Neural crest cell (in vitro differentiated cells): ENCODE results near the gene MLIP. TPM values are rescaled to one million over a fixed set of nuclear protein-coding genes. Genes with fewer than 3 reads are reported as not detected.

Experiments used
- DNase-seq: peaks from one replicate; pipeline ENCODE4 v3.0.0; 2021; ENCODE audit warnings: low read depth, mixed read lengths, low spot score
- H3K27ac Mint-ChIP-seq: one replicate; pipeline ENCODE4 v1.8.0; 2021; ENCODE audit warnings: mild to moderate bottlenecking, mixed read lengths; ENCODE audit not compliant: unreplicated experiment
- H3K27me3 Mint-ChIP-seq: 2 replicates; pipeline ENCODE4 v1.8.0; 2021; ENCODE audit warnings: low read depth, mild to moderate bottlenecking, mixed read lengths
- H3K36me3 Mint-ChIP-seq: 2 replicates; pipeline ENCODE4 v1.8.0; 2021; ENCODE audit warnings: low read depth, mild to moderate bottlenecking, mixed read lengths
- H3K4me1 Mint-ChIP-seq: 2 replicates; pipeline ENCODE4 v1.8.0; 2021; ENCODE audit warnings: mixed read lengths
- H3K4me3 Mint-ChIP-seq: one replicate; pipeline ENCODE4 v1.8.0; 2021; ENCODE audit warnings: mild to moderate bottlenecking, mixed read lengths
- H3K9me3 Mint-ChIP-seq: 2 replicates; pipeline ENCODE4 v1.8.0; 2021; ENCODE audit warnings: mixed read lengths
- CTCF ChIP-seq: fragments of 200-600 bp; sonication (generic); conservative IDR thresholded peaks from 2 replicates; pipeline ENCODE4 v1.5.0; 2021; ENCODE audit warnings: antibody characterized with exemption, mild to moderate bottlenecking
- total RNA-seq: library from RNA; stranded (reverse); gene quantifications from 2 replicates; pipeline ENCODE4 v1.2.1, GENCODE V29; 2021

Gene MLIP
- total RNA-seq, 1 donor from 2014 or later, result not detected

DNA sequence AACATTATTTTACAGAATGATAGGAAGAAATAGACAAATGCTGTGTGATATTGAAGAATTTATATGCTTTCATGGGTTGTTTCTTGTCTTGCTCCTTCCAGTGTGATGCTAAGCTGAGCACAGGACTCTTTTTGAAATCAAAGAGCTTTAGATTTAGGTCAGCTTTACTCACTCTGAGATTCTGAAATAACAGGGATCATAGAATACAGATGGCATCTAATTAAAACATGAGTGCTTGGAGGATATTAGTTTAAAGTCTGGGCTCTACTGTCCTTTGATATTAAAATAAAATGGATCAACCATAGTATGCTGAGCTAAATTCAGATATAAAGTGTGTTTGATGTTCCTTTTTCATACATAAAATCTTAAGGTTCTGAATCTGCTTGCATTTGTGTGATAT, 29.6 kb downstream of the MLIP start:
- H3K36me3 Mint-ChIP-seq, result no peaks in the 10 kb centered on the region
- no peak overlapping the region for H3K4me3 Mint-ChIP-seq
- H3K27me3 Mint-ChIP-seq, result no peaks in the 10 kb centered on the region
- no peak for DNase-seq
- H3K4me1 Mint-ChIP-seq, result no peaks in the 10 kb centered on the region
- TF ChIP-seq CTCF, result no peak
- H3K27ac Mint-ChIP-seq, result no peak overlapping the region
- peaks cover 5% of the 10 kb centered on the region for H3K9me3 Mint-ChIP-seq

- Mint-ChIP-seq H3K27ac (no peak overlapping the region), H3K4me1 (no peaks in the 10 kb centered on the region), H3K9me3 (no peaks in the 10 kb centered on the region), H3K4me3 (no peak overlapping the region), H3K27me3 (no peaks in the 10 kb centered on the region), H3K36me3 (no peaks in the 10 kb centered on the region)
- DNase-seq, result no peak
- no peak for TF ChIP-seq CTCF
Observed at GRCh38 chr6:54142889-54143519, 31.8 kb downstream of the MLIP start.

DNA sequence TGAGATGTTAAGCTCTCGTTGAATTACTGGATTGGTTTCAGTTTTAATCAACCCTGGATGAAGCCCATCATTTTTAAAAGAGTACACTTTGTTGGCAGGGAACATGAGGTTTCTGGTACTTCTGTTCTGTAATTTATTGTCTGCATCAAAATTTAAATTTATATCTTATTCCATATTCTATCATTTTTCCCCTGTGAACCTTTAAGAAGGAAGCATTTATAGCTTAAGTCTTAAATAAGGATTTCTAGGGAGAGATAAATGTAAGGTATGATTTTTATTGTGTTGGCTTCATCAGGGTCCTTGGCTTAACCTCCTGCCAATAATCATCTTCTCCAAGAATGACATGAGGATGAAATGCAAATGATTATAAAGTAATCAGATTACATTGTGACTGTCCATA, 40.6 kb downstream of the MLIP start:
- Mint-ChIP-seq H3K4me1 (peaks cover 3% of the 10 kb centered on the region), H3K9me3 (peaks cover 4% of the 10 kb centered on the region), H3K27ac (no peak overlapping the region), H3K4me3 (no peak overlapping the region), H3K36me3 (no peaks in the 10 kb centered on the region), H3K27me3 (no peaks in the 10 kb centered on the region)
- no peak for DNase-seq
- no peak for TF ChIP-seq CTCF

DNA sequence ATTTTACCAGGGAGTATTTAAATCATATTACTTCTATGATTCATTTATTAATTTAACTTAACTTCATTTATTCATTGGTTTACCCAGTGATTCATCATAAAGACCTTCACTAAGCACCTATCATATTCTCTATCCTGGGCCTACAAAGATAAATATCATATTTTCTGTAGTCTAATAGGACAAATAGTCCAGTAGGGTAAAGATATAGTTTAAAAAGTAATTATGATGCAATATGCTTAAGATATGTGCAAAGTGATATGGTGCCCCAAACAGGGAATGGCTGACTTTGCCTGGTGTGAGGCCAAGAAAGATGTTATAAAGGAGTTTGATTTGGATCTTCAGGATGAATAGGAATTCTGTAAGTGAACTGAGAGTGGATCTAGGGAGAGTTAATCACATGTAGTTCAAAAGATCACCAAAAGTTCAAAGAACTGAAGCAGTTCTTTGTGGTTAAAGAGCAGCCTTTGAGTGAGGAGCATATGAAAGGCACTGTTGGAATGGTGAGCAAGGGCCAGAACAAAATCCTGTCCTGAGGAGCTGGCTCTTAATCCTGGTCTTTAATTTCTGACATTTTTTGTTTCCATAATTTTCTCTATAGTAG, 45.5 kb downstream of the MLIP start:
- no peak for DNase-seq
- H3K4me3 Mint-ChIP-seq, result no peak overlapping the region
- TF ChIP-seq CTCF, result no peak
- H3K27me3 Mint-ChIP-seq, result no peaks in the 10 kb centered on the region
- peaks cover 5% of the 10 kb centered on the region for H3K4me1 Mint-ChIP-seq
- peaks cover 4% of the 10 kb centered on the region for H3K9me3 Mint-ChIP-seq
- H3K36me3 Mint-ChIP-seq, result no peaks in the 10 kb centered on the region
- no peak overlapping the region for H3K27ac Mint-ChIP-seq

- no peaks in the 10 kb centered on the region for H3K36me3 Mint-ChIP-seq
- DNase-seq, result no peak
- no peak for TF ChIP-seq CTCF
- peaks cover under 1% of the 10 kb centered on the region for H3K9me3 Mint-ChIP-seq
- H3K4me1 Mint-ChIP-seq, result peaks cover 5% of the 10 kb centered on the region
- no peak overlapping the region for H3K27ac Mint-ChIP-seq
- H3K27me3 Mint-ChIP-seq, result no peaks in the 10 kb centered on the region
- no peak overlapping the region for H3K4me3 Mint-ChIP-seq
Observed at GRCh38 chr6:54157405-54157804, 46.2 kb downstream of the MLIP start.
